Stimulated activated CD4-positive, alpha-beta T cell treated with anti-CD3 and anti-CD28 coated beads, TNF-alpha, amount 100 ng/mL, for 1 hour (primary cell): Measurements from ENCODE around the gene SH3YL1.

Source experiments
- DNase-seq, 3 donors: peaks; one replicate each; pipeline ENCODE4 v3.0.0-alpha.2; 2020; ENCODE audit warnings: low read depth in 3 of 3, low spot score in 1 of 3

SH3YL1 gene

GRCh38 chr2:282371-283263 lies 18.8 kb upstream of the SH3YL1 start:
- no peak for DNase-seq

GRCh38 chr2:281381-281780 lies 17.5 kb upstream of the SH3YL1 start:
- DNase-seq = no peak

GRCh38 chr2:280650-281110 lies 16.8 kb upstream of the SH3YL1 start:
- DNase-seq = no peak

GRCh38 chr2:279956-280649 lies 16.3 kb upstream of the SH3YL1 start:
- DNase-seq = no peak

- no peak for DNase-seq
These were observed 15.5 kb upstream of the SH3YL1 start for GRCh38 chr2:279366-279765.

GRCh38 chr2:278927-279320 lies 15.1 kb upstream of the SH3YL1 start:
- no peak for DNase-seq

GRCh38 chr2:278312-278926 lies 14.6 kb upstream of the SH3YL1 start:
- DNase-seq = no peak

GRCh38 chr2:275466-275865 lies 11.6 kb upstream of the SH3YL1 start:
- DNase-seq = no peak

- no peak for DNase-seq
These were observed 10.7 kb upstream of the SH3YL1 start for GRCh38 chr2:274503-274902.

- DNase-seq = no peak
These were observed 9.5 kb upstream of the SH3YL1 start for GRCh38 chr2:273333-273732.

- no peak for DNase-seq
These were observed 8.1 kb upstream of the SH3YL1 start for GRCh38 chr2:271917-272316.

- no peak for DNase-seq
These were observed 7.0 kb upstream of the SH3YL1 start for GRCh38 chr2:270861-271260.

- DNase-seq = no peak
These were observed 5.7 kb upstream of the SH3YL1 start for GRCh38 chr2:269356-270030.

- no peak for DNase-seq
These were observed 4.5 kb upstream of the SH3YL1 start for GRCh38 chr2:268323-268722.

GRCh38 chr2:264493-265468 lies 949 bp upstream of the SH3YL1 start, which contains the start of gene ACP1:
Gene ACP1 (plus strand): TSS chr2:264947. CDS start chr2:264965, 18 bp downstream.
- DNase-seq = peak; percentile 86 to 94 (median 92)

- no peak for DNase-seq
These were observed 652 bp downstream of the SH3YL1 start for GRCh38 chr2:263022-263738.

GRCh38 chr2:262117-262516 lies 1.7 kb downstream of the SH3YL1 start:
- DNase-seq = no peak

GRCh38 chr2:260507-261161 lies 3.2 kb downstream of the SH3YL1 start:
- no peak for DNase-seq

GRCh38 chr2:259789-260331 lies 4.0 kb downstream of the SH3YL1 start:
- no peak for DNase-seq
